Body of pancreas (tissue), 4 donors: ENCODE data around the gene ZNF70. TPM values are rescaled to one million over a fixed set of nuclear protein-coding genes. Genes with fewer than 3 reads are reported as not detected.

Experiments used
- ATAC-seq: fragments of 150-250 bp; one replicate; pipeline ENCODE4 v1.9.1; 2016
- DNase-seq, 4 donors: peaks; one replicate each; pipeline ENCODE4 v3.0.0-alpha.2; 2019
- H3K27ac ChIP-seq, 4 donors: fragments of 200-600 bp; sonication (generic); 1 replicate in 3 of 4; 2 replicates in 1 of 4; pipeline versions ENCODE4 v1.5.1 to v1.6.1; 2016 to 2019; ENCODE audit warnings: mild to moderate bottlenecking in 1 of 4, mixed read lengths in 1 of 4, moderate library complexity in 1 of 4
- H3K27me3 ChIP-seq, 2 donors: fragments of 200-600 bp; sonication (generic); one replicate each; pipeline ENCODE4 v1.6.0; 2016; ENCODE audit warnings: mild to moderate bottlenecking in 1 of 2
- H3K36me3 ChIP-seq, 2 donors: fragments of 200-600 bp; sonication (generic); replicated peaks in 1 of 2; 2 replicates each; pipeline ENCODE4 v1.5.1; 2016; ENCODE audit warnings: low read depth in 2 of 2; ENCODE audit not compliant: insufficient read depth in 1 of 2
- H3K4me1 ChIP-seq: fragments of 200-600 bp; sonication (generic); one replicate; pipeline ENCODE4 v1.6.0; 2016
- H3K4me3 ChIP-seq, 2 donors: fragments of 200-600 bp; sonication (generic); 1 replicate in 1 of 2; 2 replicates in 1 of 2; pipeline ENCODE4 v1.5.1; 2016 to 2019
- H3K9me3 ChIP-seq, 3 donors: fragments of 200-600 bp; sonication (generic); 1 replicate in 2 of 3; 2 replicates in 1 of 3; pipeline ENCODE4 v1.5.1; 2016
- CTCF ChIP-seq, 7 experiments: fragments of 450-650 bp in 4 of 7; fragments of 200-600 bp in 3 of 7; sonication (generic) in 3 of 7; IDR thresholded peaks; one replicate each; pipeline ENCODE4 v1.5.1; 2016 to 2019; ENCODE audit warnings: antibody characterized with exemption in 7 of 7
- POLR2A ChIP-seq, 3 donors: fragments of 450-650 bp; IDR thresholded peaks; one replicate each; pipeline ENCODE4 v1.6.1; 2016; ENCODE audit warnings: antibody characterized with exemption in 3 of 3, mild to moderate bottlenecking in 2 of 3
- WGBS, 2 donors: methylation state at CpG; one replicate each; pipeline ENCODE4 v1.1.5; 2017; 5-methylcytosine and 5-hydroxymethylcytosine counted together
- intact Hi-C: fragments of 100-400 bp; cut with DNase I; formaldehyde crosslinking; loops from one replicate; pipeline ENCODE4 v1.15.1; 2023
- total RNA-seq, 2 donors: library from RNA; depleted of rRNA; stranded (reverse); fragments of >200 nt; gene quantifications; one replicate each; pipeline ENCODE4 v1.1.0, GENCODE V29; 2016

The ZNF70 gene
- total RNA-seq, 2 donors from 2014 or later: 4.2 to 9.9 TPM

DNA sequence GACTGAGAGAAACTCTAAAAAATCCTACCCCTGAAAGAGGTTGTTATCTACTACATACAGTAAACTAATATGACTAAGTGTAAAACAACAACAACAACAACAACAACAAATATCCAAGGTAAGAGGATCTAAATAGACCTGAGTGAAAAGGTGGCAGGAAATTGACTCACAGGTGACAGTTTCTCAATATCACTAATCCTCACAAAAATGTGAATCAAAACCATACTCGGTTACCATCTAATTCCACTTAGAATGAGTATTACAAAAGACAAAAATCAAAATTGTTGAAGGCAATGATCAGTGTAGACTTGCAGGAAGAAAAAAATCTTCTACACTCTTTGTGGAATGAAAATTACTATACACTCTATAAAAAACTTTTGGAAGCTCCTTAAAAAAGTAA lies 42.6 kb downstream of the ZNF70 start:
- no peak overlapping the region for H3K4me3 ChIP-seq
- H3K27me3 ChIP-seq: no peaks in the 10 kb centered on the region
- WGBS, 2 donors: 88 to 92% methylated on average over 1 of the region's 1 CpG
- ATAC-seq (no peak), DNase-seq (no peak)
- no peaks in the 10 kb centered on the region for H3K4me1 ChIP-seq
- TF ChIP-seq POLR2A (IDR thresholded peaks at IDR 0.05) (no peak), CTCF (IDR thresholded peaks at IDR 0.05) (no peak)
- H3K36me3 ChIP-seq: peaks cover 0 to 36% of the 10 kb centered on the region in 2 donors
- no peaks in the 10 kb centered on the region for H3K9me3 ChIP-seq
- intact Hi-C loops: no loop called here
- no peak overlapping the region for H3K27ac ChIP-seq

- intact Hi-C loops: no loop called here
- Histone ChIP-seq H3K9me3 (no peaks in the 10 kb centered on the region), H3K4me3 (no peak overlapping the region), H3K36me3 (peaks cover 0 to 34% of the 10 kb centered on the region in 2 donors), H3K4me1 (peaks cover 14% of the 10 kb centered on the region), H3K27ac (no peak overlapping the region), H3K27me3 (no peaks in the 10 kb centered on the region)
- no peak for TF ChIP-seq CTCF (IDR thresholded peaks at IDR 0.05)
- TF ChIP-seq POLR2A (IDR thresholded peaks at IDR 0.05): no peak
- DNase-seq (no peak), ATAC-seq (no peak)
- WGBS, 2 donors: 75 to 88% methylated on average over 3 of the region's 3 CpGs
Measured at GRCh38 chr22:23705358-23705757, 45.6 kb downstream of the ZNF70 start.

DNA sequence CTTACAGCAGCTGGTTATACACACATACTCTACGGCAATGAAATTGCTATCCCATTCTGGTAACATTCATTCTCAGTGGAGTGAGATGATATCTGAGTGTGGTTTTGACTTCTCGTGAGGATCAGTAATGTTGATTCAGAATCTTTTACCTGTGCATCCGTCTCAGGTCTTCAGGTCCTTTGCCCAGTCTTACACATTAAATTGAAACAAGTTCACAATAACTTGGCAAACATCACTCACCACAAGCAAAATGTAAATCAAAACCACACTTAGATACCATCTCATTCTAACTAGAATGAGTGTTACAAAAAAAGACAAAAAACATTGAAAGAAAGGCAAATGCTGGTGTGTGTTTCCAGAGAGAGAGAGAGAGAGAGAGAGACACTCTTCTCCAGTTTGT lies 46.1 kb downstream of the ZNF70 start:
- H3K27ac ChIP-seq: no peak overlapping the region
- DNase-seq (no peak), ATAC-seq (no peak)
- 83 to 96% methylated on average over 3 of the region's 3 CpGs for WGBS, 2 donors
- no peak overlapping the region for H3K4me3 ChIP-seq
- H3K4me1 ChIP-seq: peaks cover 18% of the 10 kb centered on the region
- TF ChIP-seq POLR2A (IDR thresholded peaks at IDR 0.05): no peak
- TF ChIP-seq CTCF (IDR thresholded peaks at IDR 0.05): no peak
- peaks cover 0 to 35% of the 10 kb centered on the region in 2 donors for H3K36me3 ChIP-seq
- no peaks in the 10 kb centered on the region for H3K27me3 ChIP-seq
- H3K9me3 ChIP-seq: no peaks in the 10 kb centered on the region
- intact Hi-C loops: no loop called here

GRCh38 chr22:23704062-23704461 lies 46.9 kb downstream of the ZNF70 start:
- TF ChIP-seq CTCF (IDR thresholded peaks at IDR 0.05) (no peak), POLR2A (IDR thresholded peaks at IDR 0.05) (no peak)
- intact Hi-C loops: no loop called here
- no peak for DNase-seq
- H3K27me3 ChIP-seq: no peaks in the 10 kb centered on the region
- H3K4me1 ChIP-seq: peaks cover 18% of the 10 kb centered on the region
- H3K36me3 ChIP-seq: peaks cover 0 to 28% of the 10 kb centered on the region in 2 donors
- H3K27ac ChIP-seq: no peak overlapping the region
- no peak overlapping the region for H3K4me3 ChIP-seq
- ATAC-seq: no peak
- H3K9me3 ChIP-seq: no peaks in the 10 kb centered on the region
- 85 to 92% methylated on average over 5 of the region's 5 CpGs for WGBS, 2 donors

GRCh38 chr22:23700706-23701105 lies 50.2 kb downstream of the ZNF70 start:
- ATAC-seq: peak; percentile 89
- WGBS, 2 donors: 48% methylated on average over 7 of the region's 7 CpGs
- H3K27ac ChIP-seq: peak overlapping the region; percentile 46 to 68 (median 64)
- no peaks in the 10 kb centered on the region for H3K9me3 ChIP-seq
- intact Hi-C loops: no loop called here
- TF ChIP-seq CTCF (IDR thresholded peaks at IDR 0.05) (no peak), POLR2A (IDR thresholded peaks at IDR 0.05) (no peak)
- no peak overlapping the region for H3K4me3 ChIP-seq
- peaks cover 18% of the 10 kb centered on the region for H3K4me1 ChIP-seq
- DNase-seq: peak; percentile 48 to 60 (median 54)
- no peaks in the 10 kb centered on the region for H3K27me3 ChIP-seq
- H3K36me3 ChIP-seq: peaks cover 0 to 13% of the 10 kb centered on the region in 2 donors
